Chondrocyte (in vitro differentiated cells): ENCODE data around the gene FNDC8. TPM values are rescaled to one million over a fixed set of nuclear protein-coding genes. Genes with fewer than 3 reads are reported as not detected.

ENCODE experiments used
- DNase-seq: peaks from one replicate; pipeline ENCODE4 v3.0.0; 2021; ENCODE audit warnings: mixed read lengths, low spot score
- H3K27ac Mint-ChIP-seq: one replicate; pipeline ENCODE4 v1.8.0; 2021; ENCODE audit warnings: mild to moderate bottlenecking, moderate library complexity, mixed read lengths; ENCODE audit not compliant: unreplicated experiment
- H3K27me3 Mint-ChIP-seq: 2 replicates; pipeline ENCODE4 v1.8.0; 2021; ENCODE audit warnings: low read depth, mixed read lengths
- H3K36me3 Mint-ChIP-seq: 2 replicates; pipeline ENCODE4 v1.8.0; 2021; ENCODE audit warnings: low read depth, mixed read lengths
- H3K4me1 Mint-ChIP-seq: 2 replicates; pipeline ENCODE4 v1.8.0; 2021; ENCODE audit warnings: low read depth, mild to moderate bottlenecking, mixed read lengths
- H3K4me3 Mint-ChIP-seq: one replicate; pipeline ENCODE4 v1.8.0; 2021; ENCODE audit warnings: mild to moderate bottlenecking, moderate library complexity, mixed read lengths; ENCODE audit not compliant: unreplicated experiment
- H3K9me3 Mint-ChIP-seq: 2 replicates; pipeline ENCODE4 v1.8.0; 2021; ENCODE audit warnings: low read depth, mixed read lengths
- CTCF ChIP-seq: fragments of 200-600 bp; sonication (generic); IDR thresholded peaks from 2 replicates; pipeline ENCODE4 v1.5.0; 2021; ENCODE audit warnings: antibody characterized with exemption, mild to moderate bottlenecking, moderate library complexity
- total RNA-seq: library from RNA; stranded (reverse); gene quantifications from 3 replicates; pipeline ENCODE4 v1.2.1, GENCODE V29; 2021

FNDC8 gene
- total RNA-seq, 1 donor from 2014 or later = not detected

GRCh38 chr17:35160354-35161201 lies 39.2 kb downstream of the FNDC8 start:
- DNase-seq = no peak
- no peak overlapping the region for H3K27ac Mint-ChIP-seq
- H3K36me3 Mint-ChIP-seq = no peaks in the 10 kb centered on the region
- H3K27me3 Mint-ChIP-seq = peaks cover 32% of the 10 kb centered on the region
- no peaks in the 10 kb centered on the region for H3K9me3 Mint-ChIP-seq
- H3K4me1 Mint-ChIP-seq = no peaks in the 10 kb centered on the region
- no peak overlapping the region for H3K4me3 Mint-ChIP-seq
- TF ChIP-seq CTCF = no peak

GRCh38 chr17:35161281-35161761 lies 39.9 kb downstream of the FNDC8 start:
- DNase-seq = no peak
- Mint-ChIP-seq H3K4me1 (no peaks in the 10 kb centered on the region), H3K27me3 (peaks cover 31% of the 10 kb centered on the region), H3K9me3 (no peaks in the 10 kb centered on the region), H3K36me3 (no peaks in the 10 kb centered on the region), H3K27ac (no peak overlapping the region), H3K4me3 (no peak overlapping the region)
- TF ChIP-seq CTCF = no peak

- Mint-ChIP-seq H3K9me3 (no peaks in the 10 kb centered on the region), H3K4me3 (no peak overlapping the region), H3K36me3 (no peaks in the 10 kb centered on the region), H3K4me1 (no peaks in the 10 kb centered on the region), H3K27ac (no peak overlapping the region), H3K27me3 (peaks cover 29% of the 10 kb centered on the region)
- no peak for TF ChIP-seq CTCF
- DNase-seq = no peak
These were observed 41.3 kb downstream of the FNDC8 start for GRCh38 chr17:35162755-35163154.

GRCh38 chr17:35163886-35164285 lies 42.5 kb downstream of the FNDC8 start:
- H3K4me3 Mint-ChIP-seq = no peak overlapping the region
- no peaks in the 10 kb centered on the region for H3K4me1 Mint-ChIP-seq
- TF ChIP-seq CTCF = no peak
- H3K27me3 Mint-ChIP-seq = peaks cover 24% of the 10 kb centered on the region
- H3K27ac Mint-ChIP-seq = no peak overlapping the region
- no peaks in the 10 kb centered on the region for H3K9me3 Mint-ChIP-seq
- DNase-seq = no peak
- no peaks in the 10 kb centered on the region for H3K36me3 Mint-ChIP-seq

GRCh38 chr17:35164716-35165115 lies 43.3 kb downstream of the FNDC8 start:
- Mint-ChIP-seq H3K27me3 (peaks cover 24% of the 10 kb centered on the region), H3K27ac (no peak overlapping the region), H3K4me3 (no peak overlapping the region), H3K36me3 (no peaks in the 10 kb centered on the region), H3K9me3 (no peaks in the 10 kb centered on the region), H3K4me1 (no peaks in the 10 kb centered on the region)
- DNase-seq = no peak
- no peak for TF ChIP-seq CTCF
